Bronchial epithelial cell (primary cell): Measurements from ENCODE around the gene KRTAP12-3. TPM values are rescaled to one million over a fixed set of nuclear protein-coding genes. Genes with fewer than 3 reads are reported as not detected.
"Not testable (repeated sequence)": the region's sequence is repeated elsewhere in the genome, so short reads cannot be mapped to it uniquely, and the experiment has no call there.

Source experiments
- DNase-seq: peaks from one replicate; pipeline ENCODE4 v3.0.0-alpha.2; 2010; ENCODE audit warnings: low read depth
- FAIRE-seq: peaks from 2 replicates; lab custom pipeline; 2011; peaks lifted over from hg19 to GRCh38; lab: Jason Lieb, UNC
- H3K27me3 ChIP-seq: 2 replicates; pipeline ENCODE4 v1.5.1; 2011; ENCODE audit warnings: low read length; ENCODE audit not compliant: control insufficient read depth, insufficient read depth
- H3K36me3 ChIP-seq: 2 replicates; pipeline ENCODE4 v1.5.1; 2011; ENCODE audit warnings: low read length; ENCODE audit not compliant: control insufficient read depth, insufficient read depth
- H3K4me3 ChIP-seq: 2 replicates; pipeline ENCODE4 v1.5.1; 2011; ENCODE audit warnings: mild to moderate bottlenecking, low read depth, low read length, control low read depth
- CTCF ChIP-seq: IDR thresholded peaks from 2 replicates; pipeline ENCODE4 v1.5.1; 2011; ENCODE audit warnings: mild to moderate bottlenecking, moderate library complexity, low read length, control low read depth, inconsistent platforms; ENCODE audit not compliant: insufficient read depth, severe bottlenecking
- total RNA-seq: library from RNA; depleted of rRNA; stranded (reverse); fragments of >200 nt; gene quantifications from 2 replicates; pipeline ENCODE4 v1.2.1, GENCODE V29; 2014

Gene KRTAP12-3
- total RNA-seq, 1 donor from 2014 or later = not detected

- FAIRE-seq = no peak
- H3K27me3 ChIP-seq = no peaks in the 10 kb centered on the region
These were observed 26.8 kb downstream of the KRTAP12-3 start for GRCh38 chr21:44684483-44684882.

GRCh38 chr21:44685050-44685449 is 27.3 kb downstream of the KRTAP12-3 start:
- H3K4me3 ChIP-seq, DNase-seq, FAIRE-seq, H3K36me3 ChIP-seq, H3K27me3 ChIP-seq: not testable (repeated sequence)

More at GRCh38 chr21:44684483-44684882, 26.8 kb downstream of the KRTAP12-3 start:
- H3K4me3 ChIP-seq = no peak overlapping the region
- H3K36me3 ChIP-seq = no peaks in the 10 kb centered on the region
- TF ChIP-seq CTCF = no peak
- no peak for DNase-seq

- DNase-seq (no peak), FAIRE-seq (no peak)
- no peaks in the 10 kb centered on the region for H3K27me3 ChIP-seq
- no peak overlapping the region for H3K4me3 ChIP-seq
- H3K36me3 ChIP-seq = no peaks in the 10 kb centered on the region
- TF ChIP-seq CTCF = no peak
These were observed 28.5 kb downstream of the KRTAP12-3 start for GRCh38 chr21:44686000-44686781.

- FAIRE-seq (no peak), DNase-seq (no peak)
- no peak for TF ChIP-seq CTCF
- no peaks in the 10 kb centered on the region for H3K36me3 ChIP-seq
- H3K4me3 ChIP-seq = no peak overlapping the region
- H3K27me3 ChIP-seq = no peaks in the 10 kb centered on the region
These were observed 29.3 kb downstream of the KRTAP12-3 start for GRCh38 chr21:44686843-44687561.

- no peak for DNase-seq
These were observed 29.9 kb downstream of the KRTAP12-3 start for GRCh38 chr21:44687671-44688070.

GRCh38 chr21:44689740-44690139 is 32.0 kb downstream of the KRTAP12-3 start:
- FAIRE-seq, H3K36me3 ChIP-seq, H3K4me3 ChIP-seq, DNase-seq, H3K27me3 ChIP-seq: not testable (repeated sequence)

More at GRCh38 chr21:44687671-44688070, 29.9 kb downstream of the KRTAP12-3 start:
- H3K36me3 ChIP-seq = no peaks in the 10 kb centered on the region
- TF ChIP-seq CTCF = no peak
- no peak overlapping the region for H3K4me3 ChIP-seq
- FAIRE-seq = no peak
- no peaks in the 10 kb centered on the region for H3K27me3 ChIP-seq
